WTC11 (cell line): ENCODE results near the gene TNNI3K.

Source experiments
- CREB1 ChIP-seq: sonication (generic); formaldehyde crosslinking; IDR thresholded peaks from 2 replicates; pipeline ENCODE4 v1.8.0; 2023; ENCODE audit warnings: mild to moderate bottlenecking, missing genetic modification reagents
- KAT7 ChIP-seq: sonication (generic); formaldehyde crosslinking; IDR thresholded peaks from 2 replicates; pipeline ENCODE4 v1.8.1; 2023; ENCODE audit warnings: missing genetic modification reagents, mild to moderate bottlenecking, borderline replicate concordance
- NFYB ChIP-seq: sonication (generic); formaldehyde crosslinking; conservative IDR thresholded peaks from 2 replicates; pipeline ENCODE4 v1.8.0; 2022; ENCODE audit warnings: low read depth, missing genetic modification reagents
- OVOL2 ChIP-seq: fragments of 250-450 bp; sonication (Bioruptor Pico); IDR thresholded peaks from 2 replicates; pipeline ENCODE4 v1.9.0; 2021; ENCODE audit warnings: mild to moderate bottlenecking, borderline replicate concordance
- PREB ChIP-seq: sonication (generic); formaldehyde crosslinking; IDR thresholded peaks from 2 replicates; pipeline ENCODE4 v1.8.1; 2022; ENCODE audit warnings: mild to moderate bottlenecking, missing genetic modification reagents, moderate library complexity, borderline replicate concordance
- SMAD4 ChIP-seq: sonication (generic); formaldehyde crosslinking; IDR thresholded peaks from 2 replicates; pipeline ENCODE4 v1.8.0; 2022; ENCODE audit warnings: mild to moderate bottlenecking, missing genetic modification reagents
- ZNF121 ChIP-seq: sonication (generic); formaldehyde crosslinking; IDR thresholded peaks from 2 replicates; pipeline ENCODE4 v1.8.0; 2023; ENCODE audit warnings: missing genetic modification reagents
- TF ChIP-seq, protein P1 (sequence below): fragments of 200-600 bp; IDR thresholded peaks from 2 replicates; pipeline ENCODE4 v1.8.0; 2022; ENCODE audit warnings: antibody characterized with exemption
- TF ChIP-seq, protein P2 (sequence below): sonication (generic); formaldehyde crosslinking; IDR thresholded peaks from 2 replicates; pipeline ENCODE4 v1.8.0; 2022; ENCODE audit warnings: mild to moderate bottlenecking, missing genetic modification reagents

GRCh38 chr1:74583397-74583796, 348.2 kb downstream of the TNNI3K start:
- TF ChIP-seq, protein P1, sequence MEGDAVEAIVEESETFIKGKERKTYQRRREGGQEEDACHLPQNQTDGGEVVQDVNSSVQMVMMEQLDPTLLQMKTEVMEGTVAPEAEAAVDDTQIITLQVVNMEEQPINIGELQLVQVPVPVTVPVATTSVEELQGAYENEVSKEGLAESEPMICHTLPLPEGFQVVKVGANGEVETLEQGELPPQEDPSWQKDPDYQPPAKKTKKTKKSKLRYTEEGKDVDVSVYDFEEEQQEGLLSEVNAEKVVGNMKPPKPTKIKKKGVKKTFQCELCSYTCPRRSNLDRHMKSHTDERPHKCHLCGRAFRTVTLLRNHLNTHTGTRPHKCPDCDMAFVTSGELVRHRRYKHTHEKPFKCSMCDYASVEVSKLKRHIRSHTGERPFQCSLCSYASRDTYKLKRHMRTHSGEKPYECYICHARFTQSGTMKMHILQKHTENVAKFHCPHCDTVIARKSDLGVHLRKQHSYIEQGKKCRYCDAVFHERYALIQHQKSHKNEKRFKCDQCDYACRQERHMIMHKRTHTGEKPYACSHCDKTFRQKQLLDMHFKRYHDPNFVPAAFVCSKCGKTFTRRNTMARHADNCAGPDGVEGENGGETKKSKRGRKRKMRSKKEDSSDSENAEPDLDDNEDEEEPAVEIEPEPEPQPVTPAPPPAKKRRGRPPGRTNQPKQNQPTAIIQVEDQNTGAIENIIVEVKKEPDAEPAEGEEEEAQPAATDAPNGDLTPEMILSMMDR, result no peak
- TF ChIP-seq, protein P2, sequence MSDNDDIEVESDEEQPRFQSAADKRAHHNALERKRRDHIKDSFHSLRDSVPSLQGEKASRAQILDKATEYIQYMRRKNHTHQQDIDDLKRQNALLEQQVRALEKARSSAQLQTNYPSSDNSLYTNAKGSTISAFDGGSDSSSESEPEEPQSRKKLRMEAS (CRISPR knock-in tag), result no peak
- TF ChIP-seq OVOL2 (CRISPR knock-in tag), result no peak
- TF ChIP-seq CREB1 (CRISPR knock-in tag), result no peak
- TF ChIP-seq KAT7 (CRISPR knock-in tag), result no peak
- TF ChIP-seq PREB, result no peak
- no peak for TF ChIP-seq ZNF121 (CRISPR knock-in tag)
- TF ChIP-seq SMAD4 (CRISPR knock-in tag), result no peak
- TF ChIP-seq NFYB (CRISPR knock-in tag), result no peak
